ENCODE results near the gene MLPH.

MLPH gene

DNA sequence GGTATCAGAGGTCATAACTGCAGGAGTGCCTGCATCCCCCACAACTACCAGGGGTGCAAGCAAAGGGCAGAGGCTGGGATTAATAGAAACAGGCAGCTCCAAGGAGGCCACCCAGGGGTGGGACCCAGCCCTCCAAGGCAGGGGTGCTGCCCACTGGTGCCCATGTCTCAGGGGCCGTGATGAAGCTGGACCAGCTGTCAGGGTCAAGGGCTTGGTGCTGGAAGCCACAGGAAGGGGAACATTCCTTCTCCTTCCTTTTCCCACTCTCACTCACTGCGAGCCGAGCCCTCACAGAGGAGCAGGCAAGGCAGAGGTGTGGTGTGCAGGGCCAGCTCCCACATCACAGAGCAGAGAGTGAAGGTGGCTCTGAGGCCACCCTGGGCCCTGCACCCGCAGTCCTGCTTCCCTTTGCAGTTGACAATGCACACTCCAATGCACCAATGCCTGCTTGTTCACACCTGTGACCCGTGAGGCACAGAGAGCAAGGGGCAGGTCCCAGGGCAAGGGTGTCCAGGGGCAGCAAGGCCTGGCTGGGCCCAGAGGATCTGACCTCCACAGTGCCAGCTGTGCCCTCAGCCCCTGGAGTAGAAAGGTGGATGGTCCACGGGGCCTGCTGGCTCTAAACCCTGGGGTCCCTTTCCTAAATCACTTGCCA, 28.7 kb downstream of the MLPH start:
- DNase-seq (ENCODE audit: low read depth in 2 of 3, low spot score in 1 of 3), result no peak

- DNase-seq (ENCODE audit: low read depth in 2 of 3, low spot score in 1 of 3), result no peak
Measured at GRCh38 chr2:237517163-237517562, 30.1 kb downstream of the MLPH start.

DNA sequence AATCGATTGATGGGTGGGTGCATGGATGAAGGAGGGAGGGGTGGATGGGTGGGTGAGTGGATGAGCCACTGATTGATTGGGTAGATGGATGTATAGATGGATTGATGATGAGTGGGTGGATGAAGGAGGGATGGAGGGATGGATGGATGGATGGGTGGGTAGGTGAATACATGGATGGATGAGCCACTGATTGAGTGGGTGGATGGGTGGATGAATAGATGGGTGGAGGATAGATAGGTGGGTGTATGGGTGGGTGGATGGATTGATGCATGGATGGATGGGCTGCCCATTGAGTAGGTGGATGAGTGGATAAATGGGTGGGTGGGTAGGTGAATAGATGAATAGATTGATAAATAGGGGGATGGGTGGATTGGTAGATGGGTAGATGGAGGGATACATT, 30.9 kb downstream of the MLPH start:
- no peak for DNase-seq (ENCODE audit: low read depth in 2 of 3, low spot score in 1 of 3)

- no peak for DNase-seq (ENCODE audit: low read depth in 2 of 3, low spot score in 1 of 3)
Measured at GRCh38 chr2:237519506-237520245, 32.6 kb downstream of the MLPH start.

- no peak for DNase-seq (ENCODE audit: low read depth in 2 of 3, low spot score in 1 of 3)
Measured at GRCh38 chr2:237520290-237520689, 33.2 kb downstream of the MLPH start.

- no peak for DNase-seq (ENCODE audit: low read depth in 2 of 3, low spot score in 1 of 3)
Measured at GRCh38 chr2:237524631-237525030, 37.6 kb downstream of the MLPH start.

DNA sequence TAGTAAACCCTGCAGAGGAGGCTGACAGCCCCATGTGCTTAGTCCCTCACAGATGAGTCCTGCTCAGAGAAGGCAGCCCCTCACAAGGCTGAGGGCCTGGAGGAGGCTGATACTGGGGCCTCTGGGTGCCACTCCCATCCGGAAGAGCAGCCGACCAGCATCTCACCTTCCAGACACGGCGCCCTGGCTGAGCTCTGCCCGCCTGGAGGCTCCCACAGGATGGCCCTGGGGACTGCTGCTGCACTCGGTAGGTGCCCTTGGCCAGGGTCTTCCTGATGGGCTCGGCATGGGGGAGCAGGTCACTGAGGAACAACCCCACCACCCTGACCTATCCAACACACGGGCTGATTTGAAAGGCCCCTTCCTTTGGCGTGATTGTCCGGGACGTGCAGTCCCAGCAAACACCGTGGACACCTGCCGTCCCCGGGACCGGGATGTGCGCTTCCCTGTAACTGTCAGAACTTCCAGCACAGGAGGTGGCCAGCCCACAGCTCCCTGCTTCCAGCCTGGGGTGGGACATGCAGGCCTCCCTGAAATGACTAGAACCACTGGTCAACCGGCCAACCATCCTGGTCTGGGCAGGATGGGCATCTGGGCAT, 38.6 kb downstream of the MLPH start:
- DNase-seq (ENCODE audit: low read depth in 2 of 3, low spot score in 1 of 3), result no peak

- DNase-seq (ENCODE audit: low read depth in 2 of 3, low spot score in 1 of 3), result no peak
Measured at GRCh38 chr2:237527233-237527632, 40.2 kb downstream of the MLPH start.

GRCh38 chr2:237527766-237528165, 40.7 kb downstream of the MLPH start:
- DNase-seq (ENCODE audit: low read depth in 2 of 3, low spot score in 1 of 3), result no peak

- no peak for DNase-seq (ENCODE audit: low read depth in 2 of 3, low spot score in 1 of 3)
Measured at GRCh38 chr2:237529452-237530402, 42.7 kb downstream of the MLPH start.

- no peak for DNase-seq (ENCODE audit: low read depth in 2 of 3, low spot score in 1 of 3)
Measured at GRCh38 chr2:237530472-237531433, 43.7 kb downstream of the MLPH start.

DNA sequence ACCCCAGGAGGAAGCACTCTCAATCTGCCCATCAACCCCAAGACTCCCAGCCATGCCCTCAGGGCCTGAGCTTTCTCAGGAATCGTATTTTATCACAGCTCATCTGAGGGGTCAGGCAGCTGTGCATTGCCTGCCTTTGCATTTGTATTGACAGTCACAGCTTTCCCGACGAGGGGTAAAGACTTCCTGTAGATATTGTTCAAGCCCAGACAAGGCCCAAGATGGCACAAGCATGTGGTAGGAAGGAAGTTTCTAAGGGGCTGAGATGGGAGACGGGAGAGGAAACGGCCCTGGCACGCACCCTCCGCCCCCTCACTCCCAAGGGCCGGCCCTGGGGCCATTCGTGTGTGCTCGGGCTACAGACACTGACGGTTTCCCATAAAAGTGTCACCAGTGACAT, 45.1 kb downstream of the MLPH start:
- DNase-seq (ENCODE audit: low read depth in 2 of 3, low spot score in 1 of 3), result no peak

- no peak for DNase-seq (ENCODE audit: low read depth in 2 of 3, low spot score in 1 of 3)
Measured at GRCh38 chr2:237533668-237534161, 46.7 kb downstream of the MLPH start.

DNA sequence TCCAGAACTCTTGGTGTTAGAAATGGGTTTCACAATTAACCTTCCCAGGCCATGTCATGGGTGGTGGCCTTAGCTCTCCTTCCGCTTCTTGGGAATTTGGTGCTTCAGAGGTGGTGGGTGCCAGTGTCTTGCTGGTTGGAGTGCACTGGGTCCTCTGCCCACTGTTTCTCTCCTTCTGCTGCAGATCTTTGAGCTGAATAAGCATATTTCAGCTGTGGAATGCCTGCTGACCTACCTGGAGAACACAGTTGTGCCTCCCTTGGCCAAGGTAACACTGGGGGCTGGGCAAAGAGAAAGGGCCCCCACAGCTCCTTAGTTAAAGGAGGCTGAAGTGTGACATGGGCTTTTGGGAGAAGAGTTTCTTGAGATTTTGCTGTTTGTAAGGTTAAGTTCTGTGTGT, 47.3 kb downstream of the MLPH start:
- no peak for DNase-seq (ENCODE audit: low read depth in 2 of 3, low spot score in 1 of 3)

GRCh38 chr2:237535385-237536082, 48.5 kb downstream of the MLPH start:
- no peak for DNase-seq (ENCODE audit: low read depth in 2 of 3, low spot score in 1 of 3)

- DNase-seq (ENCODE audit: low read depth in 2 of 3, low spot score in 1 of 3), result no peak
Measured at GRCh38 chr2:237536083-237536415, 49.0 kb downstream of the MLPH start.

DNA sequence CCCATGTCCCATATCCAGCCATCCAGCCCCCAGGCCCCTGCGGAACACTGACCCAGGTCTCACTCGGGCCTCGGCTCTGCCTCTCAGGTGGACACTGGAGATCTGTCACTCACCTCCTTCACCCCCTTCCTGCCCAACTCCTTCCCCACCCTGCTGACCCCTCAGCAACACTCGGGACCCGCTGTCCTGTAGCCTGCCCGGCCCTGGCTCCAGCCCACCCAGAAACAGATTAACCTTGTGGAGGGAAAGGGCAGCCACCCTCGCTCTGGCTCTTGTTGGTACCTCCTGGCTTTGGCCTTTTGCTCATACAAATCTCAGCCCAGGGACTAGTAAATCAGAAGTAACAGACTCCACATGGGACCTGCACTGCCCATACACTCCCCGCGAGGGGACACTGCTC, 49.6 kb downstream of the MLPH start:
- no peak for DNase-seq (ENCODE audit: low read depth in 2 of 3, low spot score in 1 of 3)

DNA sequence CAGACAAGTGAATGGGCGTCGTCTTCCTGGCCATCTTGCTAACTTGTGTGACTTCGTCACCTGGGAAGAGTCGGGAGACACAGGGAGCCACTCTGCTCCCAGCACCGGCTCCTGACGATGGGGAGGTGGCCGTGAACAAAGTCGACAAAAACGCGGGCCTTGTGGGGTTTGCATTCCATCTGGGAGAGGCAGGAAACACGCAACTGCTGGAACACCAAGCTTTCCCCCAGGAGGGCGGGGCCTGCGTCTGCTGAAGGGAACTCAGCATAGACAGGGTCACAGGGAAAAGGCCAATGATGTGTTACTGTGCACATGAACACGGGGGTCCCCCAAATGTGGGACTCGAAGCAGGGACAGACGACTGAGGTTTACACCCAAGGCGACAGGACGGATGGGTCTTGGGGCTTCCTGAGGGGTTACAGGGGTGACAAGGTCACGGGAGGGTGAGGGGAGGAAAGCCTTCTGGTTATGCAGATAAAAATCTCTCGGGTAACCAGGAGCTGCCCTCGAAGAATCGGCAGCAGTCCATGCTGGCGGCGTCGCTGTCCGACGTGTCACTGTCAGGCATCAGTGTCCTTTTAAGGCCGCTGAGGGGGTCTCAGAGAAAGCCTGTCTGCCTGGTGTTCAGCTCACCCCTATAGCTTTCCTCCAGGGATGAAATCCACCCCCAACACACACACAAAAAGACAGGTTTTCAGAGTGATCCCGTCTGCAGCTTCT, 51.1 kb downstream of the MLPH start:
- no peak for DNase-seq (ENCODE audit: low read depth in 2 of 3, low spot score in 1 of 3)

DNA sequence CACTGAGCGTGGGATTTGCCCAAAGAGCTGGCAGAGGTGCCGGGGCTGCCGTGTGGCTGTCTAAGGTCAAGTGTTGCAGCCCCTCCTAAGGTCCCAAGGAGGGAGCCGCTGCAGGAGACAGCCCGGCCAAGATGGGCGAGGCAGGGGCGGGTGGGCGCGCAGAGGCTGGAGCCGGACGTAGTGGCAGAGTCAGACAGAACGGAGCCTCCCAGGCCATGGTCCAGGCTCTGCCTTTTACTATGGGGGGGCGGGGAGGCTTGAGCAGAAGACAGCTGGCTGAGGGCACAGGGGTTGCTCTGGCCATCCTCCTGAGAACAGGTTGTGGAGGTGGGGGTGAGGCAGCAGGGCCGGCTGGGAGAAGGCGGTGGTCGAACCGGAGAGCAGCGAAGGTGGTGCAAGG, 51.9 kb downstream of the MLPH start:
- DNase-seq (ENCODE audit: low read depth in 2 of 3, low spot score in 1 of 3), result no peak

Data from stimulated activated CD4-positive, alpha-beta T cell treated with anti-CD3 and anti-CD28 coated beads, Interleukin-12 subunit alpha, Interleukin-12 subunit beta, amount 100 ng/mL, for 48 hours (primary cell).